Mesenchymal stem cell (in vitro differentiated cells and primary cell): ENCODE results near the gene RSPH1.

ENCODE experiments used
- DNase-seq: peaks from one replicate; pipeline ENCODE4 v3.0.0-alpha.2; 2013
- H2AFZ ChIP-seq: one replicate; pipeline ENCODE4 v1.6.1; 2013; ENCODE audit warnings: low read depth, mild to moderate bottlenecking, control low read depth, inconsistent platforms, low read length, moderate library complexity
- H2AK5ac ChIP-seq: 2 replicates; pipeline ENCODE4 v1.6.1; 2013; ENCODE audit warnings: low read length, moderate library complexity, mild to moderate bottlenecking, inconsistent platforms; ENCODE audit not compliant: severe bottlenecking
- H2BK120ac ChIP-seq: one replicate; pipeline ENCODE4 v1.6.1; 2013; ENCODE audit warnings: low read depth, mild to moderate bottlenecking, inconsistent platforms, low read length, moderate library complexity
- H2BK12ac ChIP-seq, 2 experiments: one replicate each; pipeline ENCODE4 v1.6.1; 2013; ENCODE audit warnings: inconsistent platforms in 2 of 2, low read length in 2 of 2, mild to moderate bottlenecking in 2 of 2, moderate library complexity in 2 of 2, control low read depth in 1 of 2
- H2BK15ac ChIP-seq: one replicate; pipeline ENCODE4 v1.6.1; 2013; ENCODE audit warnings: mild to moderate bottlenecking, low read depth, inconsistent platforms; ENCODE audit not compliant: poor library complexity, severe bottlenecking
- H2BK5ac ChIP-seq: 2 replicates; pipeline ENCODE4 v1.6.1; 2013; ENCODE audit warnings: low read depth, mild to moderate bottlenecking, low read length, control low read depth, inconsistent platforms; ENCODE audit not compliant: poor library complexity, severe bottlenecking
- H3K14ac ChIP-seq, 2 experiments: one replicate each; pipeline ENCODE4 v1.6.1; 2013; ENCODE audit warnings: inconsistent platforms in 2 of 2, low read length in 2 of 2, control low read depth in 1 of 2, mild to moderate bottlenecking in 1 of 2, moderate library complexity in 1 of 2
- H3K18ac ChIP-seq, 2 experiments: one replicate each; pipeline ENCODE4 v1.6.1; 2013; ENCODE audit warnings: inconsistent platforms in 2 of 2, low read length in 2 of 2, control low read depth in 1 of 2, low read depth in 1 of 2, mild to moderate bottlenecking in 1 of 2
- H3K23ac ChIP-seq, 2 experiments: one replicate each; pipeline ENCODE4 v1.6.1; 2013; ENCODE audit warnings: inconsistent platforms in 2 of 2, low read length in 2 of 2, mild to moderate bottlenecking in 2 of 2, moderate library complexity in 2 of 2, control low read depth in 1 of 2
- H3K27ac ChIP-seq: 2 replicates; pipeline ENCODE4 v1.5.1; 2013; ENCODE audit warnings: mild to moderate bottlenecking, moderate library complexity, low read length, control low read depth, inconsistent platforms; ENCODE audit not compliant: poor library complexity, severe bottlenecking
- H3K27me3 ChIP-seq, 2 experiments: 2 replicates each; pipeline versions ENCODE4 v1.6.1 to v1.7.0; 2013; ENCODE audit warnings: low read length in 2 of 2, mild to moderate bottlenecking in 2 of 2, moderate library complexity in 2 of 2, control low read depth in 1 of 2, inconsistent platforms in 1 of 2; ENCODE audit not compliant: control insufficient read depth in 1 of 2, insufficient read depth in 1 of 2
- H3K36me3 ChIP-seq, 2 experiments: 2 replicates each; pipeline versions ENCODE4 v1.6.1 to v1.7.0; 2013; ENCODE audit warnings: low read length in 2 of 2, control low read depth in 1 of 2, inconsistent platforms in 1 of 2, low read depth in 1 of 2, mild to moderate bottlenecking in 1 of 2; ENCODE audit not compliant: insufficient read depth in 2 of 2, control insufficient read depth in 1 of 2
- H3K4ac ChIP-seq, 2 experiments: one replicate each; pipeline ENCODE4 v1.6.1; 2013; ENCODE audit warnings: inconsistent platforms in 2 of 2, low read length in 2 of 2, mild to moderate bottlenecking in 2 of 2, moderate library complexity in 2 of 2, control low read depth in 1 of 2, low read depth in 1 of 2
- H3K4me1 ChIP-seq: 2 replicates; pipeline ENCODE4 v1.6.1; 2013; ENCODE audit warnings: low read depth, low read length, control low read depth; ENCODE audit not compliant: control insufficient read depth, insufficient read depth
- H3K4me2 ChIP-seq: 2 replicates; pipeline ENCODE4 v1.6.1; 2013; ENCODE audit warnings: low read length, mild to moderate bottlenecking, inconsistent platforms; ENCODE audit not compliant: poor library complexity, severe bottlenecking
- H3K4me3 ChIP-seq, 2 experiments: 2 replicates each; pipeline versions ENCODE4 v1.5.1 to v1.7.0; 2013; ENCODE audit warnings: low read length in 2 of 2, mild to moderate bottlenecking in 2 of 2, control low read depth in 1 of 2, low read depth in 1 of 2; ENCODE audit not compliant: insufficient read depth in 1 of 2
- H3K79me1 ChIP-seq: replicated peaks from 2 replicates; pipeline ENCODE4 v1.6.1; 2013; ENCODE audit warnings: mild to moderate bottlenecking, control low read depth, low read length, inconsistent platforms; ENCODE audit not compliant: poor library complexity, severe bottlenecking
- H3K9ac ChIP-seq: 2 replicates; pipeline ENCODE4 v1.7.0; 2013; ENCODE audit warnings: mild to moderate bottlenecking, low read length, moderate library complexity
- H3K9me3 ChIP-seq: 2 replicates; pipeline ENCODE4 v1.7.0; 2013; ENCODE audit warnings: mild to moderate bottlenecking, low read length; ENCODE audit not compliant: control insufficient read depth
- H4K8ac ChIP-seq: one replicate; pipeline ENCODE4 v1.6.1; 2013; ENCODE audit warnings: inconsistent platforms, mild to moderate bottlenecking, low read length, moderate library complexity
- H4K91ac ChIP-seq: one replicate; pipeline ENCODE4 v1.6.1; 2013; ENCODE audit warnings: mild to moderate bottlenecking, low read length, inconsistent platforms
- WGBS: methylation state at CpG from one replicate; pipeline ENCODE4 v1.1.7; 2013; ENCODE audit warnings: mixed read lengths; 5-methylcytosine and 5-hydroxymethylcytosine counted together

RSPH1 gene

DNA sequence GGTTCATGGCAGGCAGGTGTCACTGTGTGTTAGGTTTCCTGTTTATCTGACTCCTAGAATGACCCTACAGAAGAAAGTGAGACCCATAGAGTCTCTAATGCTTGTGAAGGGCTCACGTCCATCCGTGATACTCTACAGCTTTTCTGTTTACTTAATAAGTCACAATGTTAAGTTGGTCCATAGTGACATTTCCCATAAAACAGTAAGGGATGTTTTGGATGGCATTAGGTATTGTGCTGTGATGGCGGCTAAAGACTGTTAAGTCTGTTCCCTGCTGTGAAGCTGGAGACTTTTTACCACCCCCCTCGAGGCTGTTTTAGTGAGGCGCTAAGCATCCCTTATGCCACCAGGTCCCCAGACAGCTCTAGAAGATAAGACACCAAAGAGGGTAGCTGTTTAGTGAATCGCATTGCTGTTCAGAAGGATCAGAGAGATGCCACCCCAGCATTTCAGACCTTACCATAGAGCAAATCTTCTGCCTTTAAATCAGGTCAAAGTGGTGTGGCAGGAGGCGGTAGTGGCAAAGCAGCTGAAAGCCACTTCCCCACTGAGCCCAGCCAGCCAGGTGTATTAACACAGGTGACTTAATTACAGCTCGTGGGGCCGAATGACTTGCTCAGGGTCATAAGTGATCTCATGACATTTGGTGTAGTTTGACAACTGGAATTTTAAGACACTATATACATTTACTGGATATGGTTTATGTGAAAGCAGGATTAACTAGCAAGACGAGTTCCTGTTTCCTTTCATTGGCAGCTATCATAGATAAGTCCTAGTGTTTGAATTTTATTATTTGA lies 42.7 kb upstream of the RSPH1 start:
- Histone ChIP-seq H2BK5ac (no peak overlapping the region), H3K9me3 (no peaks in the 10 kb centered on the region), H3K79me1 (peaks cover 47% of the 10 kb centered on the region), H2BK12ac (no peak overlapping the region), H3K4me1 (peaks cover 23% of the 10 kb centered on the region), H3K18ac (no peak overlapping the region), H4K8ac (no peak overlapping the region), H4K91ac (no peak overlapping the region), H3K27ac (no peak overlapping the region), H2AK5ac (no peak overlapping the region), H3K27me3 (no peaks in the 10 kb centered on the region), H3K4ac (no peak overlapping the region), H2BK120ac (no peak overlapping the region), H3K4me2 (no peak overlapping the region), H3K23ac (no peak overlapping the region), H3K4me3 (no peak overlapping the region), H3K9ac (no peak overlapping the region), H2AFZ (no peak overlapping the region), H3K36me3 (peaks cover 0 to 74% of the 10 kb centered on the region in 2 experiments), H3K14ac (no peak overlapping the region), H2BK15ac (no peak overlapping the region)
- WGBS: 80% methylated on average over 4 of the region's 10 CpGs
- no peak for DNase-seq

DNA sequence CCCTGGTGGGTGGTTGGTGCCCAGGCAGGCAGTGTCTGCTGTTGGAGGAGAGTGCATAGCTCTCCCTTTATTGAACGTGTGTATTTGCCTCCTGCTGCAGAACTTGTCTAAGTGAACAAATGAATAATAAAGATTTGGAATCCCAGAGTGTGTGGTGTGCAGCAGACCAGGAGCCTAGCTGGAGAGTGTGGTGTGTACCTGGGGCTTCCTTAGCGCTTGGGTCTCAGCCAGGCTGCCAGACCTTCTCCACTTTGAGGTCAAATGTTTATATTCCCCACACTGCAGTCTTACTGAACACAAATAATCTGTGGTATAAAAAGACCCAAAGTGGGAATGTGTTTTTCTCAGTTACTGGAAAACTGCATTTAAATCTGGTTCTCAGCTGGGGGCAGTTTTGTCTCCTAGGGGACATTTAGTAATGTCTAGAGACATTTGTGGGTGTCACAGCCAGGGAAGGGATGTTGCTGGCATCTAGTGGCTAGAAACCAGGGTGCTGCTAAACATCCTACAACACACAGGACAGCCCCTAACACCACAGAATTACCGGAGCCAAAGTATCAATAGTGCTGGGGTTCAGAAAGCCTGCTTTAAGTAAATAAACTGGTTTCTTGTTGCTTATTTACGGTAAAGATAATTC lies 41.2 kb upstream of the RSPH1 start:
- Histone ChIP-seq H2AFZ (no peak overlapping the region), H3K36me3 (peaks cover 0 to 76% of the 10 kb centered on the region in 2 experiments), H3K27ac (no peak overlapping the region), H2BK15ac (no peak overlapping the region), H2BK5ac (no peak overlapping the region), H3K27me3 (no peaks in the 10 kb centered on the region), H2BK120ac (no peak overlapping the region), H2BK12ac (no peak overlapping the region), H3K4ac (no peak overlapping the region), H3K4me1 (peaks cover 27% of the 10 kb centered on the region), H3K23ac (no peak overlapping the region), H2AK5ac (no peak overlapping the region), H3K18ac (no peak overlapping the region), H3K9ac (no peak overlapping the region), H4K91ac (no peak overlapping the region), H3K4me2 (no peak overlapping the region), H3K9me3 (no peaks in the 10 kb centered on the region), H3K4me3 (no peak overlapping the region), H3K14ac (no peak overlapping the region), H3K79me1 (peaks cover 56% of the 10 kb centered on the region), H4K8ac (no peak overlapping the region)
- DNase-seq: peak; percentile 29
- WGBS: 83% methylated on average over 2 of the region's 4 CpGs

DNA sequence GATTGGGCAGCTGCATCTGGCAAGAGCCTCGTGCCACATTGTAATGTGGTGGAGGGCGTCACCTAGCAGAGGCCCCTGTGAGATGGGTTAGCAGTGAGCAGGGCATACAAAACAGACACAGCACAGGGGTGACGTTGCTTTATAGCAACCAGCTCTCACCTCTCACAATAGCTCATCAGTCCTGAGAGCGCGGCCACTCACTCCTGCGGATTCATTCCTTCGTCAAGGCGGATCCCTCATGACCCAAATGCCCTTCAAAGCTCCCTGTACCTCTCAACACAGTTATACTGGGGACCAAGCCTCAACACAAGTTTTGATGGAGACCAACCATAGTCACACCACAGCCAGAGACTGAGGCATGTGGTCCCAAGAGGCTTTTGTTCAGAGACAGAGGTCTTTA lies 40.6 kb upstream of the RSPH1 start:
- peaks cover 53% of the 10 kb centered on the region for H3K79me1 ChIP-seq
- no peak overlapping the region for H2BK12ac ChIP-seq
- H3K36me3 ChIP-seq: peaks cover 0 to 74% of the 10 kb centered on the region in 2 experiments
- no peak overlapping the region for H2AK5ac ChIP-seq
- no peak overlapping the region for H3K4me3 ChIP-seq
- no peak overlapping the region for H2BK120ac ChIP-seq
- H3K23ac ChIP-seq: no peak overlapping the region
- no peak overlapping the region for H3K27ac ChIP-seq
- H3K9ac ChIP-seq: no peak overlapping the region
- H4K91ac ChIP-seq: no peak overlapping the region
- no peak overlapping the region for H4K8ac ChIP-seq
- H3K18ac ChIP-seq: no peak overlapping the region
- H2AFZ ChIP-seq: no peak overlapping the region
- H3K4ac ChIP-seq: no peak overlapping the region
- H3K9me3 ChIP-seq: no peaks in the 10 kb centered on the region
- DNase-seq: no peak
- H3K27me3 ChIP-seq: no peaks in the 10 kb centered on the region
- no peak overlapping the region for H2BK15ac ChIP-seq
- WGBS: 91% methylated on average over 8 of the region's 8 CpGs
- H3K4me1 ChIP-seq: peaks cover 27% of the 10 kb centered on the region
- no peak overlapping the region for H3K4me2 ChIP-seq
- H3K14ac ChIP-seq: no peak overlapping the region
- H2BK5ac ChIP-seq: no peak overlapping the region

DNA sequence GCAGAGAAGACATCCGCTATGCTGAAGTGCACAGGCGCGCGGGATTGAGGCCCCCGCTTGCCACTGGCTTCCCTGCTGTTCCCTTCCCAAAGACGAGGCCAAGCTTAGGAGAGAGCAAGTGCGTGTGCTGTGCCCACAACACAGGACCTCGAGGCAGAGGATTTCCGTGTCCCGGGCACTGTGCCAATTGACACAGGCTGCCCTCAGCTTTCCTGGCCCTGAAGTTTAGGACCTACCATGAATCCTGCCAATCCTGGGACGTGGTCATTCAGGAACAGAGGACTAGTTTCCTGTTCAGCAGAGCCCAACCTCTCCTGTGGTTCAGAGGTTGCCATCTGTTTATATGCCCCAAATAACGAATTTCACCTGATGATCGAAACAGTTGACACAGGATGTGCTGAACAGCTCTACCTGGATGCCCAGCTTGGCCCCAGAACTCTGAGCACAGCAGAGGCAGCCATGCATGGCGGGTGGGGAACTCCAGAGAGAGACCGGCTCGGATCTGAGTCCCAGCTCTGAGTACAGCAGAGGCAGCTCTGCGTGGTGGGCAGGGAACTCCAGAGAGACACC lies 39.7 kb upstream of the RSPH1 start:
- Histone ChIP-seq H3K23ac (no peak overlapping the region), H2AK5ac (no peak overlapping the region), H4K8ac (no peak overlapping the region), H3K4me3 (no peak overlapping the region), H2AFZ (no peak overlapping the region), H2BK5ac (no peak overlapping the region), H3K4me2 (no peak overlapping the region), H3K27ac (no peak overlapping the region), H2BK12ac (no peak overlapping the region), H3K4me1 (peaks cover 32% of the 10 kb centered on the region), H3K18ac (no peak overlapping the region), H3K4ac (no peak overlapping the region), H3K14ac (no peak overlapping the region), H3K36me3 (peaks cover 0 to 74% of the 10 kb centered on the region in 2 experiments), H3K9me3 (no peaks in the 10 kb centered on the region), H3K79me1 (peaks cover 52% of the 10 kb centered on the region), H2BK120ac (no peak overlapping the region), H3K27me3 (no peaks in the 10 kb centered on the region), H3K9ac (no peak overlapping the region), H2BK15ac (no peak overlapping the region), H4K91ac (no peak overlapping the region)
- no peak for DNase-seq
- WGBS: 90% methylated on average over 17 of the region's 17 CpGs
